ENCODE results near the gene KLHL25. TPM values are rescaled to one million over a fixed set of nuclear protein-coding genes. Genes with fewer than 3 reads are reported as not detected.

The KLHL25 gene
- total and polyA plus RNA-seq, 4 donors: 2.3 to 34.2 (median 11.4) TPM

- Histone ChIP-seq H3K27ac (ENCODE audit: low read depth in 1 of 2, low read length in 2 of 2) (peak overlapping the region in 1 of 2 donors; percentile 75), H3K36me3 (ENCODE audit: control insufficient read depth in 4 of 4, insufficient read depth in 3 of 4, low read depth in 1 of 4, low read length in 3 of 4) (peaks cover 0 to 5% (median 0%) of the 10 kb centered on the region in 4 donors), H3K9me3 (ENCODE audit: control insufficient read depth in 4 of 4, low read length in 3 of 4) (no peaks in the 10 kb centered on the region), H3K9ac (ENCODE audit: low read depth in 1 of 2, low read length in 2 of 2) (no peak overlapping the region), H3K27me3 (ENCODE audit: control insufficient read depth in 4 of 4, insufficient read depth in 4 of 4, low read length in 3 of 4) (no peaks in the 10 kb centered on the region), H3K4me3 (ENCODE audit: low read depth in 1 of 3, low read length in 3 of 3) (no peak overlapping the region), H3K4me1 (ENCODE audit: control insufficient read depth in 4 of 4, insufficient read depth in 4 of 4, low read length in 3 of 4) (peaks cover 9 to 53% (median 38%) of the 10 kb centered on the region in 4 donors)
- DNase-seq (ENCODE audit: low spot score): no peak
- WGBS: 96% methylated on average over 42 of the region's 42 CpGs
- TF ChIP-seq EGR1 (IDR thresholded peaks at IDR 0.05; ENCODE audit: low read depth in 2 of 2) (no peak), ZBTB33 (IDR thresholded peaks at IDR 0.05) (no peak), FOXA2 (IDR thresholded peaks at IDR 0.05) (no peak), NR2F2 (IDR thresholded peaks at IDR 0.05) (no peak), HNF4G (IDR thresholded peaks at IDR 0.05) (no peak), HNF4A (conservative IDR thresholded peaks at IDR 0.05) (no peak), FOXA1 (IDR thresholded peaks at IDR 0.05) (no peak), GABPA (IDR thresholded peaks at IDR 0.05 in 1 of 2, conservative IDR thresholded peaks at IDR 0.05 in 1 of 2) (no peak)
- TF ChIP-seq, protein P1, sequence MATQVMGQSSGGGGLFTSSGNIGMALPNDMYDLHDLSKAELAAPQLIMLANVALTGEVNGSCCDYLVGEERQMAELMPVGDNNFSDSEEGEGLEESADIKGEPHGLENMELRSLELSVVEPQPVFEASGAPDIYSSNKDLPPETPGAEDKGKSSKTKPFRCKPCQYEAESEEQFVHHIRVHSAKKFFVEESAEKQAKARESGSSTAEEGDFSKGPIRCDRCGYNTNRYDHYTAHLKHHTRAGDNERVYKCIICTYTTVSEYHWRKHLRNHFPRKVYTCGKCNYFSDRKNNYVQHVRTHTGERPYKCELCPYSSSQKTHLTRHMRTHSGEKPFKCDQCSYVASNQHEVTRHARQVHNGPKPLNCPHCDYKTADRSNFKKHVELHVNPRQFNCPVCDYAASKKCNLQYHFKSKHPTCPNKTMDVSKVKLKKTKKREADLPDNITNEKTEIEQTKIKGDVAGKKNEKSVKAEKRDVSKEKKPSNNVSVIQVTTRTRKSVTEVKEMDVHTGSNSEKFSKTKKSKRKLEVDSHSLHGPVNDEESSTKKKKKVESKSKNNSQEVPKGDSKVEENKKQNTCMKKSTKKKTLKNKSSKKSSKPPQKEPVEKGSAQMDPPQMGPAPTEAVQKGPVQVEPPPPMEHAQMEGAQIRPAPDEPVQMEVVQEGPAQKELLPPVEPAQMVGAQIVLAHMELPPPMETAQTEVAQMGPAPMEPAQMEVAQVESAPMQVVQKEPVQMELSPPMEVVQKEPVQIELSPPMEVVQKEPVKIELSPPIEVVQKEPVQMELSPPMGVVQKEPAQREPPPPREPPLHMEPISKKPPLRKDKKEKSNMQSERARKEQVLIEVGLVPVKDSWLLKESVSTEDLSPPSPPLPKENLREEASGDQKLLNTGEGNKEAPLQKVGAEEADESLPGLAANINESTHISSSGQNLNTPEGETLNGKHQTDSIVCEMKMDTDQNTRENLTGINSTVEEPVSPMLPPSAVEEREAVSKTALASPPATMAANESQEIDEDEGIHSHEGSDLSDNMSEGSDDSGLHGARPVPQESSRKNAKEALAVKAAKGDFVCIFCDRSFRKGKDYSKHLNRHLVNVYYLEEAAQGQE (IDR thresholded peaks at IDR 0.05): no peak
- TF ChIP-seq, protein P2, sequence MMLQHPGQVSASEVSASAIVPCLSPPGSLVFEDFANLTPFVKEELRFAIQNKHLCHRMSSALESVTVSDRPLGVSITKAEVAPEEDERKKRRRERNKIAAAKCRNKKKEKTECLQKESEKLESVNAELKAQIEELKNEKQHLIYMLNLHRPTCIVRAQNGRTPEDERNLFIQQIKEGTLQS (IDR thresholded peaks at IDR 0.05): no peak
Measured at GRCh38 chr15:85769182-85769900, 25.4 kb downstream of the KLHL25 start.

DNA sequence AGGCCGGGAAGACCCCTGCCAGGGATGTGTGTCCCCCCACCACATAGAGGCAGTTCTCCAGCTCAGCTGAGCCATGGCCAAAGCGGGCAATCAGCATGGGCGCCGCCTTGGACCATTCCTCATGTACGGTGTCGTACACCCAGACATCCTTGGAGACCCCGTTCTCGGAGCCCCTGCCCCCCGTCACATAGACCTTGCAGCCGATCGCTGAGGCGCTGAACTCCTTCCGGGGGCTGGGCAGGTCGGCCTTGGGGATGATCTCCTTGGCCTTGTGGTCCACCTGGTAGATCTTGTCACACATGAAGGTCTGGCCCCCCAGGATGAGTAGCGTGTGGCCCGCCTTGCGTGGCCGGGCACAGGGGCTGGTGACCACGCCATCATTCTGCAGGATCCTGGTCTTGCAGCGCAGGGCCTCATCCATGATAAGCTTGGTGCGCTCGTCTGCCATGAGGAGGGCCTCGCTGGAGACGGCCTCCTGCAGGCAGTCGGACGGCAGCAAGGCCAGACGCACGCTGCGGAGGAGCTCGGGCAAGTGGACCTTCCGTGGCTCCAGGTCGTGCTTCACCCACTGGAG lies 26.0 kb downstream of the KLHL25 start:
- TF ChIP-seq GABPA (IDR thresholded peaks at IDR 0.05 in 1 of 2, conservative IDR thresholded peaks at IDR 0.05 in 1 of 2) (no peak), SP1 (IDR thresholded peaks at IDR 0.05) (no peak), ZBTB33 (IDR thresholded peaks at IDR 0.05) (no peak), RAD21 (IDR thresholded peaks at IDR 0.05) (no peak), NR2F2 (IDR thresholded peaks at IDR 0.05) (no peak), HNF4A (conservative IDR thresholded peaks at IDR 0.05) (no peak), JUND (IDR thresholded peaks at IDR 0.05) (no peak)
- TF ChIP-seq, protein P3, sequence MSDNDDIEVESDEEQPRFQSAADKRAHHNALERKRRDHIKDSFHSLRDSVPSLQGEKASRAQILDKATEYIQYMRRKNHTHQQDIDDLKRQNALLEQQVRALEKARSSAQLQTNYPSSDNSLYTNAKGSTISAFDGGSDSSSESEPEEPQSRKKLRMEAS (IDR thresholded peaks at IDR 0.05): no peak
- TF ChIP-seq, protein P2 (IDR thresholded peaks at IDR 0.05): no peak
- WGBS: 98% methylated on average over 32 of the region's 32 CpGs
- H3K4me1 ChIP-seq (ENCODE audit: control insufficient read depth in 4 of 4, insufficient read depth in 4 of 4, low read length in 3 of 4): peaks cover 9 to 53% (median 39%) of the 10 kb centered on the region in 4 donors

More for the DNA sequence above, 26.0 kb downstream of the KLHL25 start:
- Histone ChIP-seq H3K36me3 (ENCODE audit: control insufficient read depth in 4 of 4, insufficient read depth in 3 of 4, low read depth in 1 of 4, low read length in 3 of 4) (peaks cover 0 to 7% (median 0%) of the 10 kb centered on the region in 4 donors), H3K27ac (ENCODE audit: low read depth in 1 of 2, low read length in 2 of 2) (no peak overlapping the region), H3K27me3 (ENCODE audit: control insufficient read depth in 4 of 4, insufficient read depth in 4 of 4, low read length in 3 of 4) (no peaks in the 10 kb centered on the region), H3K9ac (ENCODE audit: low read depth in 1 of 2, low read length in 2 of 2) (no peak overlapping the region), H3K4me3 (ENCODE audit: low read depth in 1 of 3, low read length in 3 of 3) (no peak overlapping the region), H3K9me3 (ENCODE audit: control insufficient read depth in 4 of 4, low read length in 3 of 4) (no peaks in the 10 kb centered on the region)
- no peak for DNase-seq (ENCODE audit: low spot score)
